ENCODE measurements around the gene SLC7A14. TPM values are rescaled to one million over a fixed set of nuclear protein-coding genes. Genes with fewer than 3 reads are reported as not detected.

SLC7A14 gene
- total RNA-seq, 2 experiments from 2014 or later: not detected

DNA sequence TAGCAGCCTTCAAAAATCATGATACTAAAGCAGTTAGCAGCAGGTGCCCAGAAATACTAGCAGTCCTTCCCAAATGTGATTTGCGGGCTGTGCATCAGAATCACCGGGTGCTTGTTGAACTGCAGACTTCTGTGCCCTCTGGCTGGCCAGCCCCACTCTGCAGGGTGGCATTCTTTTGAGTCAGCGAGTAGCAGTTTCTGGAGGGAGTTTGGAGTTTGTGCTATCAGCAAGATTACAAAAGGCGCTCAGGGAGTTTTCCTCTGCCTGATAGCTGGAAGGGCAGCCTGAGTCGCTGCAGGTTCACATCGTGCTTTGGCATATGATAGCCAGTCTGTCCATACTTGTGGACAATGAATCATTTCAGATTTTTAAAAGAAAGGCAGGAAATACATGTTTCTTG is 109.6 kb downstream of the SLC7A14 start:
- H3K27me3 Mint-ChIP-seq: peaks cover 15% of the 10 kb centered on the region

GRCh38 chr3:170475092-170475685 is 110.7 kb downstream of the SLC7A14 start:
- no peaks in the 10 kb centered on the region for H3K36me3 Mint-ChIP-seq (ENCODE audit: low read depth)
- H3K27me3 Mint-ChIP-seq: peaks cover 20% of the 10 kb centered on the region
- no peak for DNase-seq
- H3K4me3 Mint-ChIP-seq: no peak overlapping the region
- H3K27ac Mint-ChIP-seq: no peak overlapping the region
- no peaks in the 10 kb centered on the region for H3K4me1 Mint-ChIP-seq
- POLR2A ChIA-PET: no interaction called here
- CTCF ChIA-PET: no interaction called here
- H3K9me3 Mint-ChIP-seq (ENCODE audit: low read depth): no peaks in the 10 kb centered on the region
- no peak for ATAC-seq
- intact Hi-C loops (cut with DNase I, micrococcal nuclease): no loop called here

More for the DNA sequence above, 109.6 kb downstream of the SLC7A14 start:
- ChIA-PET CTCF (interaction anchor here (0.6 kb wide), 2 partner anchors 100 to 129 kb away, joined by 3 read pairs; no protein-coding TSS in a partner anchor), POLR2A (no interaction called here)
- ATAC-seq: no peak
- no peaks in the 10 kb centered on the region for H3K4me1 Mint-ChIP-seq
- H3K36me3 Mint-ChIP-seq (ENCODE audit: low read depth): no peaks in the 10 kb centered on the region
- H3K27ac Mint-ChIP-seq: no peak overlapping the region
- DNase-seq: no peak
- no peak overlapping the region for H3K4me3 Mint-ChIP-seq
- intact Hi-C loops (cut with DNase I, micrococcal nuclease): no loop called here
- H3K9me3 Mint-ChIP-seq (ENCODE audit: low read depth): no peaks in the 10 kb centered on the region

- Mint-ChIP-seq H3K4me3 (no peak overlapping the region), H3K4me1 (peaks cover 3% of the 10 kb centered on the region), H3K27me3 (peaks cover 18% of the 10 kb centered on the region), H3K9me3 (ENCODE audit: low read depth) (no peaks in the 10 kb centered on the region), H3K27ac (no peak overlapping the region), H3K36me3 (ENCODE audit: low read depth) (no peaks in the 10 kb centered on the region)
- ChIA-PET POLR2A (no interaction called here), CTCF (interaction anchor here (0.7 to 1.1 kb wide), 2 partner anchors 219 to 241 kb away, joined by 3 read pairs; no protein-coding TSS in a partner anchor)
- ATAC-seq (no peak), DNase-seq (no peak)
- intact Hi-C loops (cut with DNase I, micrococcal nuclease): no loop called here
Measured at GRCh38 chr3:170473358-170473757, 112.5 kb downstream of the SLC7A14 start.

GRCh38 chr3:170471149-170471548 is 114.7 kb downstream of the SLC7A14 start:
- Mint-ChIP-seq H3K4me1 (peaks cover 3% of the 10 kb centered on the region), H3K27me3 (peaks cover 18% of the 10 kb centered on the region), H3K9me3 (ENCODE audit: low read depth) (no peaks in the 10 kb centered on the region), H3K36me3 (ENCODE audit: low read depth) (no peaks in the 10 kb centered on the region), H3K27ac (no peak overlapping the region), H3K4me3 (no peak overlapping the region)
- intact Hi-C loops (cut with DNase I, micrococcal nuclease): no loop called here
- ATAC-seq: no peak
- DNase-seq: no peak
- CTCF ChIA-PET: no interaction called here
- POLR2A ChIA-PET: no interaction called here

- H3K27ac Mint-ChIP-seq: no peak overlapping the region
- no peak for ATAC-seq
- no peaks in the 10 kb centered on the region for H3K36me3 Mint-ChIP-seq (ENCODE audit: low read depth)
- intact Hi-C loops (cut with DNase I, micrococcal nuclease): no loop called here
- ChIA-PET CTCF (no interaction called here), POLR2A (no interaction called here)
- peak; percentile 7 for DNase-seq
- H3K4me1 Mint-ChIP-seq: peaks cover 3% of the 10 kb centered on the region
- H3K27me3 Mint-ChIP-seq: peaks cover 18% of the 10 kb centered on the region
- H3K9me3 Mint-ChIP-seq (ENCODE audit: low read depth): no peaks in the 10 kb centered on the region
- H3K4me3 Mint-ChIP-seq: no peak overlapping the region
Measured at GRCh38 chr3:170470063-170471016, 115.5 kb downstream of the SLC7A14 start.

DNA sequence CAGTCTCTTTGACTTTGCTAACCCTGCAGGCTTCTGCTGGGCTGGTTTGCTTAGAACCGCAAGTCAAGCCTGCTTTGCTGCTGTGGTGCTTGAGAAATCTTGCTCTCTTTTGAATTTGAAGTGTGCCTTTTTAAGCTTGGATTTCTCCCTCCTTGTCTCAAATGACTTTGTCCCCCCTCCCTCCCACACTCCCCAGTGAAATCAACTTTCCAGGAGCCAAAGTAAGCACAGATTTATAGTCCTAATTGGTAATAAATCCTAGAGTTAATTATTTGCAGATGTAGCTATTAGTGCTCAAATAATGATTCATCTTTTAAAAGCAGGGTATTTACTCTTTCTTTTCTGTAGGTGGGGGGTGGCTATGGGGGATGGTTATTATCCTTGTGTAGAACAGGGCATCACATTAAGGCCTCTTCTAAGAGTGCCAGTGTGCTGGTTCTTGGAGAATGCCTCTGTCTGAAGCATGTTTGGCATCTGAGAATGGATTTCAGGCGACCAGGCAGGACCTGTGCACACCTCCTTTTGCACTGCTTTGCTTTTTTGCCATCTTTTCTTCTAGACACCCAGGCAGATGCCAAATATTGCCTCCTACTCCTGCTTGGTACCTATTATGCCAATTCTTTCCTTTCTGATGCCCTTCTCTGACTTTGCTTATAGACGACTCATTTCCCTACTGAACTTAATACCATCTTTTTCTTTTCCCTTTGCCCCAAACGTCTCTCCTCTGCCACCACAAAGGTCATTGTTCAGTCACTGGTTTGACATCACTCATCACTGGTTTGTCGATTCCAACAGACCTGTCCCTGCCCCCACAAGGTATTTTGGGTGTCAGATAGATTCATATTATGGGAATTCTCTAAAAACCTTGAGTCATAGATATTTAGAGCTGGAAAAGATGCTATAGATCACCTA is 116.5 kb downstream of the SLC7A14 start:
- intact Hi-C loops (cut with DNase I, micrococcal nuclease): no loop called here
- CTCF ChIA-PET: interaction anchor here (1.1 kb wide), 1 partner anchor 380 kb away, joined by 3 read pairs; no protein-coding TSS in a partner anchor
- ATAC-seq (peak; percentile 58), DNase-seq (no peak)
- Mint-ChIP-seq H3K9me3 (ENCODE audit: low read depth) (no peaks in the 10 kb centered on the region), H3K4me3 (no peak overlapping the region), H3K36me3 (ENCODE audit: low read depth) (no peaks in the 10 kb centered on the region), H3K4me1 (peaks cover 3% of the 10 kb centered on the region), H3K27ac (no peak overlapping the region), H3K27me3 (peaks cover 16% of the 10 kb centered on the region)
- POLR2A ChIA-PET: no interaction called here

DNA sequence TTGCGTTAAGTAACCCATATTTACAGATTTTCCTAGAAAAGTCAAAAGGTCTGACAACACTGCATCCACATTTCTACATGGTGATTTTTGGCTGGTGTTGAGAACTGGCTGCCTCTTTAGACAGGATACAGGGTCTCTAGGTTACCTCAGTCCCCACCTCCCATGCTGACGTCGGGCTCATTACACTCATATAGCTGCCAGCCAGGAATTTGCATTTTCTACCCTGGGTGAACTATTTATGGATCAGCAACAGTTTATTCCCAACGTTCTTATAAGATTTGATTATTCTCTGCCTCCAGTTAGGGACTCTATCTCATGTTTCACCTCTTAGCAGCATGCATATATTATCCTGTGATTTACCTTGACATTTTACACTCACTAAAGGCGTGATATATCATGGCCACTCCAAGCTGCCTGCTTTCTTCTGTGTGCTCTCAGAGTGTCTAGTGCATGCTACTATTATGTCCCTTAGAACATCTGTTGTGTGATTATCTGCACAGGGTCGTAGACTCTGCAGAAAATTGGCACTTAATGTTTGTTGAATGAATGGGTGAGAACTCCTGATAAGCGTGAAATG is 118.2 kb downstream of the SLC7A14 start:
- H3K9me3 Mint-ChIP-seq (ENCODE audit: low read depth): no peaks in the 10 kb centered on the region
- H3K27ac Mint-ChIP-seq: no peak overlapping the region
- CTCF ChIA-PET: interaction anchor here (0.6 kb wide), 1 partner anchor 1751 kb away, joined by 3 read pairs; no protein-coding TSS in a partner anchor
- no peaks in the 10 kb centered on the region for H3K36me3 Mint-ChIP-seq (ENCODE audit: low read depth)
- POLR2A ChIA-PET: no interaction called here
- DNase-seq (no peak), ATAC-seq (no peak)
- intact Hi-C loops (cut with DNase I, micrococcal nuclease): no loop called here
- H3K4me3 Mint-ChIP-seq: no peak overlapping the region
- H3K27me3 Mint-ChIP-seq: peaks cover 18% of the 10 kb centered on the region
- H3K4me1 Mint-ChIP-seq: peaks cover 3% of the 10 kb centered on the region

GRCh38 chr3:170467007-170467406 is 118.9 kb downstream of the SLC7A14 start:
- H3K4me3 Mint-ChIP-seq: no peak overlapping the region
- H3K27ac Mint-ChIP-seq: no peak overlapping the region
- ChIA-PET POLR2A (no interaction called here), CTCF (interaction anchor here (1.0 kb wide), 1 partner anchor 15 kb away, joined by 3 read pairs; no protein-coding TSS in a partner anchor)
- no peaks in the 10 kb centered on the region for H3K9me3 Mint-ChIP-seq (ENCODE audit: low read depth)
- peaks cover 3% of the 10 kb centered on the region for H3K4me1 Mint-ChIP-seq
- H3K36me3 Mint-ChIP-seq (ENCODE audit: low read depth): no peaks in the 10 kb centered on the region
- ATAC-seq: no peak
- H3K27me3 Mint-ChIP-seq: peaks cover 19% of the 10 kb centered on the region
- intact Hi-C loops (cut with DNase I, micrococcal nuclease): no loop called here
- DNase-seq: no peak

GRCh38 chr3:170465955-170466354 is 119.9 kb downstream of the SLC7A14 start:
- Mint-ChIP-seq H3K36me3 (ENCODE audit: low read depth) (no peaks in the 10 kb centered on the region), H3K27ac (no peak overlapping the region), H3K9me3 (ENCODE audit: low read depth) (no peaks in the 10 kb centered on the region), H3K4me1 (peaks cover 3% of the 10 kb centered on the region), H3K27me3 (peaks cover 17% of the 10 kb centered on the region), H3K4me3 (no peak overlapping the region)
- ChIA-PET POLR2A (no interaction called here), CTCF (interaction anchor here (0.7 to 1.0 kb wide), 2 partner anchors 14 to 19 kb away, joined by 3 read pairs; no protein-coding TSS in a partner anchor)
- ATAC-seq: no peak
- intact Hi-C loops (cut with DNase I, micrococcal nuclease): no loop called here
- no peak for DNase-seq

GRCh38 chr3:170463011-170463410 is 122.9 kb downstream of the SLC7A14 start:
- no peak for ATAC-seq
- CTCF ChIA-PET: no interaction called here

GRCh38 chr3:170458285-170458684 is 127.6 kb downstream of the SLC7A14 start:
- no peaks in the 10 kb centered on the region for H3K9me3 Mint-ChIP-seq (ENCODE audit: low read depth)
- intact Hi-C loops (cut with DNase I, micrococcal nuclease): no loop called here
- CTCF ChIA-PET: no interaction called here
- no peak overlapping the region for H3K4me3 Mint-ChIP-seq
- H3K27ac Mint-ChIP-seq: no peak overlapping the region
- DNase-seq (no peak), ATAC-seq (no peak)
- H3K4me1 Mint-ChIP-seq: no peaks in the 10 kb centered on the region
- H3K36me3 Mint-ChIP-seq (ENCODE audit: low read depth): no peaks in the 10 kb centered on the region
- H3K27me3 Mint-ChIP-seq: peaks cover 11% of the 10 kb centered on the region
- POLR2A ChIA-PET: no interaction called here

More at GRCh38 chr3:170463011-170463410, 122.9 kb downstream of the SLC7A14 start:
- no peaks in the 10 kb centered on the region for H3K4me1 Mint-ChIP-seq
- H3K4me3 Mint-ChIP-seq: no peak overlapping the region
- H3K36me3 Mint-ChIP-seq (ENCODE audit: low read depth): no peaks in the 10 kb centered on the region
- peaks cover 14% of the 10 kb centered on the region for H3K27me3 Mint-ChIP-seq
- H3K27ac Mint-ChIP-seq: no peak overlapping the region
- no peaks in the 10 kb centered on the region for H3K9me3 Mint-ChIP-seq (ENCODE audit: low read depth)
- no peak for DNase-seq
- intact Hi-C loops (cut with DNase I, micrococcal nuclease): no loop called here
- POLR2A ChIA-PET: interaction anchor here (0.5 kb wide), 1 partner anchor 55 kb away, joined by 5 read pairs; no protein-coding TSS in a partner anchor

All from activated CD4-positive, alpha-beta T cell treated with anti-CD3 and anti-CD28 coated beads for 36 hours (primary cell).